HK-2 (cell line): ENCODE results near the gene RINL.
A peak's percentile ranks its signal among the peaks of the same experiment; 100 is the strongest.

Source experiments
- DNase-seq: peaks from one replicate; pipeline ENCODE4 v3.0.0-alpha.2; 2018; ENCODE audit not compliant: unreplicated experiment

The RINL gene

GRCh38 chr19:38850436-38850975 is 27.6 kb downstream of the RINL start:
- DNase-seq = peak; percentile 99

GRCh38 chr19:38849860-38850435 is 28.1 kb downstream of the RINL start, which contains the start of gene HNRNPL:
HNRNPL (minus strand) TSS chr19:38849986; CDS start chr19:38849966, 20 bp downstream.
- DNase-seq = no peak

- DNase-seq = peak; percentile 98
Measured at GRCh38 chr19:38849147-38849859, 28.8 kb downstream of the RINL start.

GRCh38 chr19:38848299-38849146 is 29.6 kb downstream of the RINL start:
- DNase-seq = peak; percentile 54

GRCh38 chr19:38846097-38846496 is 32.0 kb downstream of the RINL start:
- no peak for DNase-seq

GRCh38 chr19:38845374-38846024 is 32.6 kb downstream of the RINL start:
- DNase-seq = no peak

GRCh38 chr19:38844093-38844686 is 33.9 kb downstream of the RINL start:
- DNase-seq = no peak

- no peak for DNase-seq
Measured at GRCh38 chr19:38843175-38843758, 34.8 kb downstream of the RINL start.

GRCh38 chr19:38842439-38843174 is 35.5 kb downstream of the RINL start:
- DNase-seq = no peak

GRCh38 chr19:38841787-38842438 is 36.2 kb downstream of the RINL start:
- DNase-seq = no peak

- DNase-seq = no peak
Measured at GRCh38 chr19:38841180-38841766, 36.8 kb downstream of the RINL start.

- DNase-seq = no peak
Measured at GRCh38 chr19:38840583-38840968, 37.5 kb downstream of the RINL start.

- no peak for DNase-seq
Measured at GRCh38 chr19:38839816-38840582, 38.1 kb downstream of the RINL start.

- DNase-seq = no peak
Measured at GRCh38 chr19:38838986-38839761, 38.9 kb downstream of the RINL start.

GRCh38 chr19:38838208-38838985 is 39.7 kb downstream of the RINL start:
- DNase-seq = peak; percentile 42

- DNase-seq = no peak
Measured at GRCh38 chr19:38837656-38838121, 40.4 kb downstream of the RINL start.
